K562 (cell line): ENCODE measurements around the gene MAP3K7. TPM values are rescaled to one million over a fixed set of nuclear protein-coding genes. Genes with fewer than 3 reads are reported as not detected.

Source experiments
- HEY1 ChIP-seq: fragments of 250-450 bp; sonication (Bioruptor Pico); IDR thresholded peaks from 2 replicates; pipeline ENCODE4 v1.5.0; 2020; ENCODE audit warnings: mild to moderate bottlenecking, moderate library complexity, borderline replicate concordance
- MIER1 ChIP-seq: fragments of 450-650 bp; IDR thresholded peaks from 2 replicates; pipeline ENCODE4 v1.6.1; 2016; ENCODE audit warnings: antibody characterized with exemption, mild to moderate bottlenecking, low read depth
- RBBP5 ChIP-seq: fragments of 200-600 bp; sonication (generic); IDR thresholded peaks from 2 replicates; pipeline ENCODE4 v1.6.1; 2012; ENCODE audit warnings: borderline replicate concordance, mild to moderate bottlenecking, low read length, control low read depth, inconsistent platforms; ENCODE audit not compliant: insufficient read depth, poor library complexity, severe bottlenecking
- TAF1 ChIP-seq: IDR thresholded peaks from 2 replicates; pipeline ENCODE4 v1.6.1; 2011; ENCODE audit warnings: mild to moderate bottlenecking, low read length, moderate library complexity; ENCODE audit not compliant: insufficient read depth, control insufficient read depth, severe bottlenecking; ENCODE audit errors: extremely low read depth
- TAL1 ChIP-seq: fragments of 450-650 bp; IDR thresholded peaks from 2 replicates; pipeline ENCODE4 v1.6.1; 2016; ENCODE audit warnings: mild to moderate bottlenecking
- ZNF324 ChIP-seq: fragments of 250-450 bp; sonication (Bioruptor Pico); IDR thresholded peaks from 2 replicates; pipeline ENCODE4 v1.4.0; 2020; ENCODE audit warnings: mild to moderate bottlenecking
- polyA plus RNA-seq, 8 experiments: library from polyadenylated mRNA; depleted of rRNA in 4 of 8; stranded (reverse) in 5 of 8; unstranded in 3 of 8; fragments of >200 nt; fragmentation: Nextera tagmentation in 2 of 8; fragmentation: Illumina TruSeq in 1 of 8; extraction: Ambion mirVana in 2 of 8; extraction: Trizol in 1 of 8; gene quantifications; 2 replicates each; pipeline versions ENCODE4 v1.2.1 to v1.2.3, GENCODE V29; 2011 to 2014; ENCODE audit warnings: inconsistent platforms in 1 of 8, missing spikeins in 1 of 8
- total RNA-seq, 7 experiments: library from RNA; depleted of rRNA in 6 of 7; stranded (reverse); fragments of >200 nt in 6 of 7; fragmentation: Illumina TruSeq in 2 of 7; extraction: Trizol in 2 of 7; gene quantifications; 2 replicates each; pipeline versions ENCODE4 v1.2.1 to v1.2.3, GENCODE V29; 2011 to 2021; ENCODE audit warnings: low replicate concordance in 1 of 7
- TF ChIP-seq, protein P1 (sequence below), 2 experiments: fragments of 200-800 bp in 1 of 2; sonication (Bioruptor generic) in 1 of 2; sonication (generic) in 1 of 2; formaldehyde crosslinking in 1 of 2; IDR thresholded peaks in 1 of 2; conservative IDR thresholded peaks in 1 of 2; 2 replicates each; pipeline versions ENCODE4 v1.5.0 to v1.6.1; 2016 to 2020; ENCODE audit warnings: missing compliant biosample characterization in 1 of 2, missing genetic modification characterization in 1 of 2, missing genetic modification reagents in 1 of 2
- TF ChIP-seq, protein P2 (sequence below): fragments of 250-450 bp; sonication (Bioruptor Pico); IDR thresholded peaks from 2 replicates; pipeline ENCODE4 v1.5.0; 2022; ENCODE audit warnings: mild to moderate bottlenecking
- TF ChIP-seq, protein P3 (sequence below): sonication (generic); formaldehyde crosslinking; IDR thresholded peaks from 2 replicates; pipeline ENCODE4 v1.8.1; 2023; ENCODE audit warnings: missing genetic modification reagents, mild to moderate bottlenecking, borderline replicate concordance

Gene MAP3K7
- total and polyA plus RNA-seq, 9 of the 15 experiments (the other 6 are each of a cell fraction or from before 2014, with no cell fraction given): 13.4 to 60.9 (median 34.8) TPM

DNA sequence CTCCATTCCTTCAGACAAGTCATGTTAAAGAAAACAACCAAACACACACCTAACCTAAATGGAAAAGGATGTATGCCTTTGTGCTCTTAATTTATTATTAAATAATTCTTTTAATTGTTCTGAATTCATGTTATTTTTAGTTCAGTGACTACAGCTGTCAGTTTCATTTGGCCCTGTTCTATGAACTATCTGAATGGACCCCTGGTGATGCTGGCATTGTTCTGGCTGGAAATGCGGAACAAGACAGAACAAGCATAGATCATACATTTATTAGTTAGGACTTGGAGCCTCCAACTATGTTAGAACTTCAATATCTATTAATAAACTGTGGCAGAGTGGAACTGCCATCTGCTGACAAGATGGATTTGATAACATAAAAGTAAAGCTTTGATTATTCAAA, 5.7 kb downstream of the MAP3K7 start (continued):
- TF ChIP-seq, protein P1, sequence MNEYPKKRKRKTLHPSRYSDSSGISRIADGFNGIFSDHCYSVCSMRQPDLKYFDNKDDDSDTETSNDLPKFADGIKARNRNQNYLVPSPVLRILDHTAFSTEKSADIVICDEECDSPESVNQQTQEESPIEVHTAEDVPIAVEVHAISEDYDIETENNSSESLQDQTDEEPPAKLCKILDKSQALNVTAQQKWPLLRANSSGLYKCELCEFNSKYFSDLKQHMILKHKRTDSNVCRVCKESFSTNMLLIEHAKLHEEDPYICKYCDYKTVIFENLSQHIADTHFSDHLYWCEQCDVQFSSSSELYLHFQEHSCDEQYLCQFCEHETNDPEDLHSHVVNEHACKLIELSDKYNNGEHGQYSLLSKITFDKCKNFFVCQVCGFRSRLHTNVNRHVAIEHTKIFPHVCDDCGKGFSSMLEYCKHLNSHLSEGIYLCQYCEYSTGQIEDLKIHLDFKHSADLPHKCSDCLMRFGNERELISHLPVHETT (CRISPR knock-in tag; conservative IDR thresholded peaks at IDR 0.05 in 1 of 2, IDR thresholded peaks at IDR 0.05 in 1 of 2): no peak
- TF ChIP-seq HEY1 (no peak), RBBP5 (no peak), TAL1 (no peak), MIER1 (no peak), TAF1 (no peak), ZNF324 (CRISPR knock-in tag) (no peak)
- TF ChIP-seq, protein P2, sequence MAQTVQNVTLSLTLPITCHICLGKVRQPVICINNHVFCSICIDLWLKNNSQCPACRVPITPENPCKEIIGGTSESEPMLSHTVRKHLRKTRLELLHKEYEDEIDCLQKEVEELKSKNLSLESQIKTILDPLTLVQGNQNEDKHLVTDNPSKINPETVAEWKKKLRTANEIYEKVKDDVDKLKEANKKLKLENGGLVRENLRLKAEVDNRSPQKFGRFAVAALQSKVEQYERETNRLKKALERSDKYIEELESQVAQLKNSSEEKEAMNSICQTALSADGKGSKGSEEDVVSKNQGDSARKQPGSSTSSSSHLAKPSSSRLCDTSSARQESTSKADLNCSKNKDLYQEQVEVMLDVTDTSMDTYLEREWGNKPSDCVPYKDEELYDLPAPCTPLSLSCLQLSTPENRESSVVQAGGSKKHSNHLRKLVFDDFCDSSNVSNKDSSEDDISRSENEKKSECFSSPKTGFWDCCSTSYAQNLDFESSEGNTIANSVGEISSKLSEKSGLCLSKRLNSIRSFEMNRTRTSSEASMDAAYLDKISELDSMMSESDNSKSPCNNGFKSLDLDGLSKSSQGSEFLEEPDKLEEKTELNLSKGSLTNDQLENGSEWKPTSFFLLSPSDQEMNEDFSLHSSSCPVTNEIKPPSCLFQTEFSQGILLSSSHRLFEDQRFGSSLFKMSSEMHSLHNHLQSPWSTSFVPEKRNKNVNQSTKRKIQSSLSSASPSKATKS (CRISPR knock-in tag): no peak
- TF ChIP-seq, protein P3, sequence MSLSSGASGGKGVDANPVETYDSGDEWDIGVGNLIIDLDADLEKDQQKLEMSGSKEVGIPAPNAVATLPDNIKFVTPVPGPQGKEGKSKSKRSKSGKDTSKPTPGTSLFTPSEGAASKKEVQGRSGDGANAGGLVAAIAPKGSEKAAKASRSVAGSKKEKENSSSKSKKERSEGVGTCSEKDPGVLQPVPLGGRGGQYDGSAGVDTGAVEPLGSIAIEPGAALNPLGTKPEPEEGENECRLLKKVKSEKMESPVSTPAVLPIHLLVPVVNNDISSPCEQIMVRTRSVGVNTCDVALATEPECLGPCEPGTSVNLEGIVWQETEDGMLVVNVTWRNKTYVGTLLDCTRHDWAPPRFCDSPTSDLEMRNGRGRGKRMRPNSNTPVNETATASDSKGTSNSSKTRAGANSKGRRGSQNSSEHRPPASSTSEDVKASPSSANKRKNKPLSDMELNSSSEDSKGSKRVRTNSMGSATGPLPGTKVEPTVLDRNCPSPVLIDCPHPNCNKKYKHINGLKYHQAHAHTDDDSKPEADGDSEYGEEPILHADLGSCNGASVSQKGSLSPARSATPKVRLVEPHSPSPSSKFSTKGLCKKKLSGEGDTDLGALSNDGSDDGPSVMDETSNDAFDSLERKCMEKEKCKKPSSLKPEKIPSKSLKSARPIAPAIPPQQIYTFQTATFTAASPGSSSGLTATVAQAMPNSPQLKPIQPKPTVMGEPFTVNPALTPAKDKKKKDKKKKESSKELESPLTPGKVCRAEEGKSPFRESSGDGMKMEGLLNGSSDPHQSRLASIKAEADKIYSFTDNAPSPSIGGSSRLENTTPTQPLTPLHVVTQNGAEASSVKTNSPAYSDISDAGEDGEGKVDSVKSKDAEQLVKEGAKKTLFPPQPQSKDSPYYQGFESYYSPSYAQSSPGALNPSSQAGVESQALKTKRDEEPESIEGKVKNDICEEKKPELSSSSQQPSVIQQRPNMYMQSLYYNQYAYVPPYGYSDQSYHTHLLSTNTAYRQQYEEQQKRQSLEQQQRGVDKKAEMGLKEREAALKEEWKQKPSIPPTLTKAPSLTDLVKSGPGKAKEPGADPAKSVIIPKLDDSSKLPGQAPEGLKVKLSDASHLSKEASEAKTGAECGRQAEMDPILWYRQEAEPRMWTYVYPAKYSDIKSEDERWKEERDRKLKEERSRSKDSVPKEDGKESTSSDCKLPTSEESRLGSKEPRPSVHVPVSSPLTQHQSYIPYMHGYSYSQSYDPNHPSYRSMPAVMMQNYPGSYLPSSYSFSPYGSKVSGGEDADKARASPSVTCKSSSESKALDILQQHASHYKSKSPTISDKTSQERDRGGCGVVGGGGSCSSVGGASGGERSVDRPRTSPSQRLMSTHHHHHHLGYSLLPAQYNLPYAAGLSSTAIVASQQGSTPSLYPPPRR: no peak
